ENCODE data around the gene IFT22. TPM values are rescaled to one million over a fixed set of nuclear protein-coding genes. Genes with fewer than 3 reads are reported as not detected.

Gene IFT22
- total RNA-seq, 1 donor from 2014 or later = 9.8 TPM

DNA sequence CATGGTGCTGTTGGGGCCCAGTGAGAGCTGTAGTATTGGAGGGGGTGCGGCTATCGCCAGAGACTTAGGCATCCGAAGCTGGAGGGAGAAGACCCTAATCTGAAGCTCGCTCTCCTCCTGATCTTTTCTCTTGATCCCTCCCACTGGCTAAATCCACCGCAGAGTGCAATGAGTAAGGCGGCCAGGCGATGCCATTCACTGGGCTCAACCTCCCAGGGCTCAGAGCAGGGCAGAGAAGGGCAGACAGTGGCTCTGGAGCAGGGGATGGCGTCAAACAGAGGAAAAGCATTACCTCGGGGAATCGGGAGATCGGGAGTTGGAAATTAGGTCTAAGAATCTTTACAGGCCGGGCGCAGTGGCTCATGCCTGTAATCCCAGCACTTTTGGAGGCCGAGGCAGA, 18.8 kb upstream of the IFT22 start:
- Mint-ChIP-seq H3K4me3 (no peak overlapping the region), H3K36me3 (ENCODE audit: low read depth) (no peaks in the 10 kb centered on the region), H3K4me1 (no peaks in the 10 kb centered on the region), H3K9me3 (no peaks in the 10 kb centered on the region), H3K27me3 (peaks cover 4% of the 10 kb centered on the region), H3K27ac (no peak overlapping the region)
- POLR2A ChIA-PET = interaction anchor here (0.7 kb wide), 1 partner anchor 202 kb away, joined by 4 read pairs; no protein-coding TSS in a partner anchor
- intact Hi-C loops (cut with micrococcal nuclease) = no loop called here
- no peak for ATAC-seq (ENCODE audit: low read depth)
- no peak for TF ChIP-seq CTCF (IDR thresholded peaks at IDR 0.05)
- no peak for DNase-seq
- CTCF ChIA-PET = no interaction called here

- Mint-ChIP-seq H3K27me3 (peaks cover 6% of the 10 kb centered on the region), H3K4me1 (no peaks in the 10 kb centered on the region), H3K27ac (no peak overlapping the region), H3K9me3 (no peaks in the 10 kb centered on the region), H3K36me3 (ENCODE audit: low read depth) (no peaks in the 10 kb centered on the region), H3K4me3 (no peak overlapping the region)
- intact Hi-C loops (cut with micrococcal nuclease) = no loop called here
- TF ChIP-seq CTCF (IDR thresholded peaks at IDR 0.05) = no peak
- CTCF ChIA-PET = no interaction called here
- POLR2A ChIA-PET = no interaction called here
- ATAC-seq (ENCODE audit: low read depth) = no peak
- no peak for DNase-seq
Observed at GRCh38 chr7:101333912-101334311, 12.3 kb upstream of the IFT22 start.

- no peak for ATAC-seq (ENCODE audit: low read depth)
- ChIA-PET POLR2A (no interaction called here), CTCF (no interaction called here)
- no peaks in the 10 kb centered on the region for H3K4me1 Mint-ChIP-seq
- intact Hi-C loops (cut with micrococcal nuclease) = no loop called here
- H3K27me3 Mint-ChIP-seq = peaks cover 9% of the 10 kb centered on the region
- DNase-seq = no peak
- no peak overlapping the region for H3K27ac Mint-ChIP-seq
- no peak for TF ChIP-seq CTCF (IDR thresholded peaks at IDR 0.05)
- H3K9me3 Mint-ChIP-seq = no peaks in the 10 kb centered on the region
- no peak overlapping the region for H3K4me3 Mint-ChIP-seq
- no peaks in the 10 kb centered on the region for H3K36me3 Mint-ChIP-seq (ENCODE audit: low read depth)
Observed at GRCh38 chr7:101332026-101332425, 10.4 kb upstream of the IFT22 start.

DNA sequence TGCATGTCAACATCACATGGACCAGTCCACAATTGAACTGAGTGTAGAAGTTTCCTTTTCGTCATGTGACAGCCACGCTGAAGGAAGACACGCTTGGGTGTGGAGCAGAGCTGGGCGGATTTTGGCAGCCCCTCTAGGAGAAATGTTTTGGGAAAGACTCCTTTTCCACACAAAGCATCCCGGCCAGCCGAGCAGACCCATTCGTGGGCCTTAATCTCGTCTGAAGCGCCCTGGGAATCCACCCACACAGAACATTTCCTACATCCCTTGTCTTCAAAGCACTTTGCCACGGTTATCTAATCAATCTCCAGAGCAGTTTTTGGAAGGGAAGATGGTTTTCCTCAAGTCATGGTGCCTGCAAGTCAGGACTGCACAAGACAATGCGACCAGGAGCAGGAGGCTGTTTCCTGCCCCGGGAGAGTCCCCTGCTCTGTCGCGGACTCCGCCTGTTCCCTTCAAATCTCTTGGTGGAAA, 8.4 kb upstream of the IFT22 start:
- H3K4me3 Mint-ChIP-seq = no peak overlapping the region
- ChIA-PET POLR2A (no interaction called here), CTCF (no interaction called here)
- ATAC-seq (ENCODE audit: low read depth) (no peak), DNase-seq (no peak)
- H3K36me3 Mint-ChIP-seq (ENCODE audit: low read depth) = no peaks in the 10 kb centered on the region
- no peak for TF ChIP-seq CTCF (IDR thresholded peaks at IDR 0.05)
- no peak overlapping the region for H3K27ac Mint-ChIP-seq
- intact Hi-C loops (cut with micrococcal nuclease) = no loop called here
- H3K4me1 Mint-ChIP-seq = no peaks in the 10 kb centered on the region
- H3K27me3 Mint-ChIP-seq = peaks cover 9% of the 10 kb centered on the region
- H3K9me3 Mint-ChIP-seq = no peaks in the 10 kb centered on the region

DNA sequence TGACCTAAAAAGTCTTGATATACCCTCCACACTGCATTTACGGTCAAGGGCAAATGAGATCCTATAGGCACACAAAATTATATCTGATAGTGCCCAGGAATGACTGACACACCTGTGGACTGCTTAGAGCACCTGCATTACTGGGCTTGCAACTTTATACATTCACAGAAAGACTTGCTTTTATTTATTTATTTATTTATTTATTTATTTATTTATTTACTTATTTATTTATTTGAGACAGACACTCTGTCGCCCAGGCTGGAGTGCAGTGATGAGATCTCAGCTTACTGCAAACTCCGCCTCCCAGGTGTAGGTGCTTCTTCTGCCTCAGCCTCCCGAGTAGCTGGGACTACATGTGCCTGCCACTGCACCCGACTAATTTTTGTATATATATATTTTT, 6.5 kb upstream of the IFT22 start:
- peaks cover 9% of the 10 kb centered on the region for H3K27me3 Mint-ChIP-seq
- TF ChIP-seq CTCF (IDR thresholded peaks at IDR 0.05) = no peak
- ATAC-seq (ENCODE audit: low read depth) (no peak), DNase-seq (no peak)
- CTCF ChIA-PET = no interaction called here
- H3K4me3 Mint-ChIP-seq = no peak overlapping the region
- no peaks in the 10 kb centered on the region for H3K36me3 Mint-ChIP-seq (ENCODE audit: low read depth)
- no peaks in the 10 kb centered on the region for H3K4me1 Mint-ChIP-seq
- no peaks in the 10 kb centered on the region for H3K9me3 Mint-ChIP-seq
- intact Hi-C loops (cut with micrococcal nuclease) = no loop called here
- POLR2A ChIA-PET = no interaction called here
- no peak overlapping the region for H3K27ac Mint-ChIP-seq

Measured in activated B cell treated with CpG ODN at 0.5 μM for 24 hours (primary cell).